Measurements from ENCODE around the gene ZBED5. TPM values are rescaled to one million over a fixed set of nuclear protein-coding genes. Genes with fewer than 3 reads are reported as not detected.
A peak's percentile ranks its signal among the peaks of the same experiment; 100 is the strongest.

The ZBED5 gene
- total and polyA plus RNA-seq, 9 of the 15 experiments (the other 6 are each of a cell fraction or from before 2014, with no cell fraction given), result 12.4 to 70.7 (median 26.8) TPM

DNA sequence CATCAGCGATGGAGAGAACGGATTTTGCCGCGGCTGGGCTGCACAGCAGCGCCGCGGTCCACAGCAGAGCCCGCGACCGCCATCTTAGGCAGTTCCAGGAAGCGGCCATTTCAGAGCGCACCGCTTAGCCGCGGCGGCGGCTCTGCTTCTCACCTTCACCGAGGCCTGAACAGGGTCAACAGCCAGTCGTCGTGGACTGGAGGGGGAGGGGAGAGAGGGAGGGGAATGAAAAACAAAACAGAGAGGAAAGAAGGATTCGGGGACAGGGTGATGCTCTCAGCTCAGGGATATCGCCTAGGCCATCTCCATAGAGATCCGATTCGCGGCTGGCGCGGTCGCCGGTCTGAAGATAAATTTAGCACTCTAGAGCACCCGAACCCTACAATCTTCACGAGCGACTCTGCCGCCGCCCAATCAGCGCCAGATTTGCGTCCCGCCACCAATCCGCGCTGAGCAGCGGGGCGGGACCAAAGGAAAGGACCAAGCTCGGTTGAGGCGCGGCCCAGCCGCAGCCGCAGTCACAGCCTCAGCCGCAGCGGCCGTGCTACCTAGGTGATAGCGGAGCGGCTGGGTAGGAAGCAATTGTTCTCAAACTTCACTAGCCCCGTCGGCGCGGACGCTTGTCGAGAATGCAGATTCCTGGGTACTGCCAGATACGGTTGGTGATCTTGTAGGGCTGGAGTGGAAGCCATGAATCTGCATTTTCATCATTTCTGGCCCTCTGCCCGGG lies at the start of gene ZBED5 (continued):
- TF ChIP-seq, protein P1, sequence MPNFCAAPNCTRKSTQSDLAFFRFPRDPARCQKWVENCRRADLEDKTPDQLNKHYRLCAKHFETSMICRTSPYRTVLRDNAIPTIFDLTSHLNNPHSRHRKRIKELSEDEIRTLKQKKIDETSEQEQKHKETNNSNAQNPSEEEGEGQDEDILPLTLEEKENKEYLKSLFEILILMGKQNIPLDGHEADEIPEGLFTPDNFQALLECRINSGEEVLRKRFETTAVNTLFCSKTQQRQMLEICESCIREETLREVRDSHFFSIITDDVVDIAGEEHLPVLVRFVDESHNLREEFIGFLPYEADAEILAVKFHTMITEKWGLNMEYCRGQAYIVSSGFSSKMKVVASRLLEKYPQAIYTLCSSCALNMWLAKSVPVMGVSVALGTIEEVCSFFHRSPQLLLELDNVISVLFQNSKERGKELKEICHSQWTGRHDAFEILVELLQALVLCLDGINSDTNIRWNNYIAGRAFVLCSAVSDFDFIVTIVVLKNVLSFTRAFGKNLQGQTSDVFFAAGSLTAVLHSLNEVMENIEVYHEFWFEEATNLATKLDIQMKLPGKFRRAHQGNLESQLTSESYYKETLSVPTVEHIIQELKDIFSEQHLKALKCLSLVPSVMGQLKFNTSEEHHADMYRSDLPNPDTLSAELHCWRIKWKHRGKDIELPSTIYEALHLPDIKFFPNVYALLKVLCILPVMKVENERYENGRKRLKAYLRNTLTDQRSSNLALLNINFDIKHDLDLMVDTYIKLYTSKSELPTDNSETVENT (CRISPR knock-in tag; IDR thresholded peaks at IDR 0.05), result no peak
- TF ChIP-seq, protein P2, sequence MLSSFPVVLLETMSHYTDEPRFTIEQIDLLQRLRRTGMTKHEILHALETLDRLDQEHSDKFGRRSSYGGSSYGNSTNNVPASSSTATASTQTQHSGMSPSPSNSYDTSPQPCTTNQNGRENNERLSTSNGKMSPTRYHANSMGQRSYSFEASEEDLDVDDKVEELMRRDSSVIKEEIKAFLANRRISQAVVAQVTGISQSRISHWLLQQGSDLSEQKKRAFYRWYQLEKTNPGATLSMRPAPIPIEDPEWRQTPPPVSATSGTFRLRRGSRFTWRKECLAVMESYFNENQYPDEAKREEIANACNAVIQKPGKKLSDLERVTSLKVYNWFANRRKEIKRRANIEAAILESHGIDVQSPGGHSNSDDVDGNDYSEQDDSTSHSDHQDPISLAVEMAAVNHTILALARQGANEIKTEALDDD (IDR thresholded peaks at IDR 0.05), result 0 out of 2 replicates have a peak, but pooled peaks have one; percentile 15
- TF ChIP-seq, protein P3, sequence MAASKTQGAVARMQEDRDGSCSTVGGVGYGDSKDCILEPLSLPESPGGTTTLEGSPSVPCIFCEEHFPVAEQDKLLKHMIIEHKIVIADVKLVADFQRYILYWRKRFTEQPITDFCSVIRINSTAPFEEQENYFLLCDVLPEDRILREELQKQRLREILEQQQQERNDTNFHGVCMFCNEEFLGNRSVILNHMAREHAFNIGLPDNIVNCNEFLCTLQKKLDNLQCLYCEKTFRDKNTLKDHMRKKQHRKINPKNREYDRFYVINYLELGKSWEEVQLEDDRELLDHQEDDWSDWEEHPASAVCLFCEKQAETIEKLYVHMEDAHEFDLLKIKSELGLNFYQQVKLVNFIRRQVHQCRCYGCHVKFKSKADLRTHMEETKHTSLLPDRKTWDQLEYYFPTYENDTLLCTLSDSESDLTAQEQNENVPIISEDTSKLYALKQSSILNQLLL (CRISPR knock-in tag; IDR thresholded peaks at IDR 0.05; ENCODE audit: borderline replicate concordance), result no peak
- TF ChIP-seq, protein P4, sequence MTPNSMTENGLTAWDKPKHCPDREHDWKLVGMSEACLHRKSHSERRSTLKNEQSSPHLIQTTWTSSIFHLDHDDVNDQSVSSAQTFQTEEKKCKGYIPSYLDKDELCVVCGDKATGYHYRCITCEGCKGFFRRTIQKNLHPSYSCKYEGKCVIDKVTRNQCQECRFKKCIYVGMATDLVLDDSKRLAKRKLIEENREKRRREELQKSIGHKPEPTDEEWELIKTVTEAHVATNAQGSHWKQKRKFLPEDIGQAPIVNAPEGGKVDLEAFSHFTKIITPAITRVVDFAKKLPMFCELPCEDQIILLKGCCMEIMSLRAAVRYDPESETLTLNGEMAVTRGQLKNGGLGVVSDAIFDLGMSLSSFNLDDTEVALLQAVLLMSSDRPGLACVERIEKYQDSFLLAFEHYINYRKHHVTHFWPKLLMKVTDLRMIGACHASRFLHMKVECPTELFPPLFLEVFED (CRISPR knock-in tag; conservative IDR thresholded peaks at IDR 0.05), result peak; percentile 55; the same call in 1 of the 2 replicates
- TF ChIP-seq, protein P5, sequence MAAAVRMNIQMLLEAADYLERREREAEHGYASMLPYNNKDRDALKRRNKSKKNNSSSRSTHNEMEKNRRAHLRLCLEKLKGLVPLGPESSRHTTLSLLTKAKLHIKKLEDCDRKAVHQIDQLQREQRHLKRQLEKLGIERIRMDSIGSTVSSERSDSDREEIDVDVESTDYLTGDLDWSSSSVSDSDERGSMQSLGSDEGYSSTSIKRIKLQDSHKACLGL (CRISPR knock-in tag; IDR thresholded peaks at IDR 0.05; ENCODE audit: borderline replicate concordance, poor library complexity, severe bottlenecking), result no peak
- TF ChIP-seq HNRNPUL1 (IDR thresholded peaks at IDR 0.05; ENCODE audit: low read length), result no peak
- TF ChIP-seq HNRNPH1 (optimal IDR thresholded peaks at IDR 0.05; ENCODE audit: low read depth, low read length), result no peak
- 0 out of 2 replicates have a peak, but pooled peaks have one; percentile 21 for TF ChIP-seq NR2C2 (CRISPR knock-in tag; IDR thresholded peaks at IDR 0.05)
- TF ChIP-seq NR2C2 (tag; IDR thresholded peaks at IDR 0.05), result peak; percentile 70; the same call in 1 of the 2 replicates
- peak; percentile 29; the same call in 1 of the 2 replicates for TF ChIP-seq MYBL2 (IDR thresholded peaks at IDR 0.05; ENCODE audit: low read depth)
- TF ChIP-seq MYBL2 (CRISPR knock-in tag; IDR thresholded peaks at IDR 0.05; ENCODE audit: borderline replicate concordance), result no peak
- TF ChIP-seq ZNF79 (CRISPR knock-in tag; IDR thresholded peaks at IDR 0.05; ENCODE audit: low read depth), result no peak
- TF ChIP-seq, protein P6, sequence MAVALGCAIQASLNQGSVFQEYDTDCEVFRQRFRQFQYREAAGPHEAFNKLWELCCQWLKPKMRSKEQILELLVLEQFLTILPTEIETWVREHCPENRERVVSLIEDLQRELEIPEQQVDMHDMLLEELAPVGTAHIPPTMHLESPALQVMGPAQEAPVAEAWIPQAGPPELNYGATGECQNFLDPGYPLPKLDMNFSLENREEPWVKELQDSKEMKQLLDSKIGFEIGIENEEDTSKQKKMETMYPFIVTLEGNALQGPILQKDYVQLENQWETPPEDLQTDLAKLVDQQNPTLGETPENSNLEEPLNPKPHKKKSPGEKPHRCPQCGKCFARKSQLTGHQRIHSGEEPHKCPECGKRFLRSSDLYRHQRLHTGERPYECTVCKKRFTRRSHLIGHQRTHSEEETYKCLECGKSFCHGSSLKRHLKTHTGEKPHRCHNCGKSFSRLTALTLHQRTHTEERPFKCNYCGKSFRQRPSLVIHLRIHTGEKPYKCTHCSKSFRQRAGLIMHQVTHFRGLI (CRISPR knock-in tag; IDR thresholded peaks at IDR 0.05), result 0 out of 2 replicates have a peak, but pooled peaks have one; percentile 31
- no peak for TF ChIP-seq KLF1 (tag; IDR thresholded peaks at IDR 0.05)
- no peak for TF ChIP-seq SMARCA4 (IDR thresholded peaks at IDR 0.05)
- TF ChIP-seq DACH1 (IDR thresholded peaks at IDR 0.05; ENCODE audit: partially characterized antibody), result no peak
- TF ChIP-seq, protein P7, sequence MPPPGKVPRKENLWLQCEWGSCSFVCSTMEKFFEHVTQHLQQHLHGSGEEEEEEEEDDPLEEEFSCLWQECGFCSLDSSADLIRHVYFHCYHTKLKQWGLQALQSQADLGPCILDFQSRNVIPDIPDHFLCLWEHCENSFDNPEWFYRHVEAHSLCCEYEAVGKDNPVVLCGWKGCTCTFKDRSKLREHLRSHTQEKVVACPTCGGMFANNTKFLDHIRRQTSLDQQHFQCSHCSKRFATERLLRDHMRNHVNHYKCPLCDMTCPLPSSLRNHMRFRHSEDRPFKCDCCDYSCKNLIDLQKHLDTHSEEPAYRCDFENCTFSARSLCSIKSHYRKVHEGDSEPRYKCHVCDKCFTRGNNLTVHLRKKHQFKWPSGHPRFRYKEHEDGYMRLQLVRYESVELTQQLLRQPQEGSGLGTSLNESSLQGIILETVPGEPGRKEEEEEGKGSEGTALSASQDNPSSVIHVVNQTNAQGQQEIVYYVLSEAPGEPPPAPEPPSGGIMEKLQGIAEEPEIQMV (tag; conservative IDR thresholded peaks at IDR 0.05; ENCODE audit: low read depth), result no peak
